Common myeloid progenitor, CD34-positive (primary cell): ENCODE measurements around the gene LRCH4.
A peak's percentile ranks its signal among the peaks of the same experiment; 100 is the strongest.

ENCODE experiments used
- CTCF ChIA-PET: fragments of 350-600 bp; sonication (Branson Sonifier 250); formaldehyde crosslinking; loops from one replicate; lab custom pipeline; 2021; ENCODE audit warnings: antibody characterized with exemption; lab: Charles Lee
- POLR2A ChIA-PET: fragments of 350-600 bp; sonication (Branson Sonifier 250); formaldehyde crosslinking; loops from one replicate; lab custom pipeline; 2021; ENCODE audit warnings: antibody characterized with exemption; lab: Charles Lee
- DNase-seq, 3 donors: peaks; one replicate each; pipeline versions ENCODE4 v3.0.0 to v3.0.0-alpha.2; 2013
- H3K27ac ChIP-seq, 2 experiments: 1 replicate in 1 of 2; 2 replicates in 1 of 2; pipeline ENCODE4 v1.7.0; 2013; ENCODE audit warnings: inconsistent platforms in 2 of 2, low read length in 2 of 2, mild to moderate bottlenecking in 2 of 2, low read depth in 1 of 2, moderate library complexity in 1 of 2; ENCODE audit not compliant: severe bottlenecking in 2 of 2, insufficient read depth in 1 of 2, poor library complexity in 1 of 2
- H3K27me3 ChIP-seq, 5 experiments: replicated peaks in 2 of 5; 1 replicate in 3 of 5; 2 replicates in 2 of 5; pipeline versions ENCODE4 v1.6.1 to v1.7.0; 2013; ENCODE audit warnings: low read length in 4 of 5, mild to moderate bottlenecking in 2 of 5, moderate library complexity in 2 of 5, inconsistent platforms in 1 of 5; ENCODE audit not compliant: insufficient read depth in 5 of 5, control insufficient read depth in 4 of 5
- H3K36me3 ChIP-seq, 4 experiments: 1 replicate in 2 of 4; 2 replicates in 2 of 4; pipeline versions ENCODE4 v1.6.1 to v1.7.0; 2013; ENCODE audit warnings: low read length in 3 of 4, control low read depth in 1 of 4, mild to moderate bottlenecking in 1 of 4; ENCODE audit not compliant: control insufficient read depth in 4 of 4, insufficient read depth in 4 of 4
- H3K4me1 ChIP-seq, 4 experiments: 1 replicate in 3 of 4; 2 replicates in 1 of 4; pipeline versions ENCODE4 v1.6.1 to v1.7.1; 2013; ENCODE audit warnings: low read length in 3 of 4, mild to moderate bottlenecking in 3 of 4, control low read depth in 1 of 4, inconsistent platforms in 1 of 4, moderate library complexity in 1 of 4; ENCODE audit not compliant: control insufficient read depth in 4 of 4, insufficient read depth in 4 of 4; ENCODE audit errors: control extremely low read depth in 1 of 4
- H3K4me3 ChIP-seq, 7 experiments: 1 replicate in 4 of 7; 2 replicates in 3 of 7; pipeline versions ENCODE4 v1.5.1 to v1.7.0; 2013; ENCODE audit warnings: mild to moderate bottlenecking in 7 of 7, low read length in 6 of 7, moderate library complexity in 6 of 7, inconsistent platforms in 2 of 7, low read depth in 2 of 7, control low read depth in 1 of 7; ENCODE audit not compliant: insufficient read depth in 4 of 7, control insufficient read depth in 1 of 7; ENCODE audit errors: extremely low read depth in 1 of 7
- H3K9me3 ChIP-seq, 5 experiments: 1 replicate in 4 of 5; 2 replicates in 1 of 5; pipeline versions ENCODE4 v1.6.1 to v1.7.1; 2013; ENCODE audit warnings: low read length in 4 of 5, mild to moderate bottlenecking in 2 of 5, inconsistent platforms in 1 of 5, low read depth in 1 of 5, moderate library complexity in 1 of 5; ENCODE audit not compliant: control insufficient read depth in 4 of 5, insufficient read depth in 2 of 5; ENCODE audit errors: control extremely low read depth in 1 of 5
- WGBS: methylation state at CpG from one replicate; pipeline ENCODE4 v1.1.5; 2013; ENCODE audit not compliant: insufficient coverage; 5-methylcytosine and 5-hydroxymethylcytosine counted together

The LRCH4 gene

GRCh38 chr7:100572949-100573675, 12.8 kb downstream of the LRCH4 start:
- no peak overlapping the region for H3K27ac ChIP-seq
- no peak overlapping the region for H3K4me3 ChIP-seq
- 96% methylated on average over 28 of the region's 30 CpGs for WGBS
- H3K4me1 ChIP-seq = peaks cover 0 to 32% (median 30%) of the 10 kb centered on the region in 4 experiments
- ChIA-PET POLR2A (interaction anchor here (4.8 kb wide), 1 partner anchor 12 kb away, joined by 34 read pairs; the partner anchor contains the start of genes FBXO24 and LRCH4), CTCF (interaction anchor here (1.1 to 1.7 kb wide), 3 partner anchors 9 to 99 kb away, joined by 3 to 11 read pairs (median 3); no protein-coding TSS in a partner anchor)
- H3K27me3 ChIP-seq = no peaks in the 10 kb centered on the region
- H3K9me3 ChIP-seq = no peaks in the 10 kb centered on the region
- DNase-seq = no peak
- H3K36me3 ChIP-seq = peaks cover 2 to 66% (median 47%) of the 10 kb centered on the region in 4 experiments

GRCh38 chr7:100572281-100572948, 13.5 kb downstream of the LRCH4 start:
- H3K9me3 ChIP-seq = no peaks in the 10 kb centered on the region
- H3K27me3 ChIP-seq = no peaks in the 10 kb centered on the region
- peaks cover 2 to 59% (median 41%) of the 10 kb centered on the region in 4 experiments for H3K36me3 ChIP-seq
- ChIA-PET POLR2A (interaction anchor here (4.8 kb wide), 1 partner anchor 12 kb away, joined by 34 read pairs; the partner anchor contains the start of genes FBXO24 and LRCH4), CTCF (interaction anchor here (1.1 to 1.7 kb wide), 3 partner anchors 8 to 98 kb away, joined by 3 to 11 read pairs (median 3); no protein-coding TSS in a partner anchor)
- H3K27ac ChIP-seq = no peak overlapping the region
- H3K4me1 ChIP-seq = peaks cover 0 to 39% (median 36%) of the 10 kb centered on the region in 4 experiments
- DNase-seq = no peak
- 94% methylated on average over 16 of the region's 20 CpGs for WGBS
- H3K4me3 ChIP-seq = no peak overlapping the region

GRCh38 chr7:100571829-100572116, 14.2 kb downstream of the LRCH4 start:
- DNase-seq = no peak
- whole genome bisulfite sequencing = 100% methylated on average over 2 of the region's 2 CpGs
- CTCF ChIA-PET = interaction anchor here (0.7 to 1.7 kb wide), 6 partner anchors 10 to 120 kb away, joined by 3 to 7 read pairs (median 4); no protein-coding TSS in a partner anchor
- POLR2A ChIA-PET = interaction anchor here (4.8 kb wide), 1 partner anchor 13 kb away, joined by 34 read pairs; the partner anchor contains the start of genes FBXO24 and LRCH4
- Histone ChIP-seq H3K4me1 (peaks cover 0 to 43% (median 39%) of the 10 kb centered on the region in 4 experiments), H3K27ac (no peak overlapping the region), H3K9me3 (no peaks in the 10 kb centered on the region), H3K36me3 (peaks cover 2 to 53% (median 37%) of the 10 kb centered on the region in 4 experiments), H3K27me3 (no peaks in the 10 kb centered on the region), H3K4me3 (no peak overlapping the region)

GRCh38 chr7:100570954-100571828, 14.7 kb downstream of the LRCH4 start:
- Histone ChIP-seq H3K27me3 (no peaks in the 10 kb centered on the region), H3K27ac (no peak overlapping the region), H3K9me3 (no peaks in the 10 kb centered on the region), H3K36me3 (peaks cover 2 to 48% (median 32%) of the 10 kb centered on the region in 4 experiments), H3K4me1 (peaks cover 0 to 43% (median 39%) of the 10 kb centered on the region in 4 experiments), H3K4me3 (no peak overlapping the region)
- 97% methylated on average over 15 of the region's 26 CpGs for WGBS
- DNase-seq = no peak
- ChIA-PET CTCF (interaction anchor here (0.6 to 1.7 kb wide), 6 partner anchors 10 to 1149 kb away, joined by 3 to 7 read pairs (median 4); no protein-coding TSS in a partner anchor), POLR2A (interaction anchor here (4.8 kb wide), 1 partner anchor 13 kb away, joined by 34 read pairs; the partner anchor contains the start of genes FBXO24 and LRCH4)

GRCh38 chr7:100568896-100569844, 16.8 kb downstream of the LRCH4 start:
- Histone ChIP-seq H3K4me1 (peaks cover 0 to 46% (median 40%) of the 10 kb centered on the region in 4 experiments), H3K27ac (no peak overlapping the region)
- POLR2A ChIA-PET = interaction anchor here (4.8 kb wide), 1 partner anchor 16 kb away, joined by 34 read pairs; the partner anchor contains the start of genes FBXO24 and LRCH4

More at GRCh38 chr7:100568896-100569844, 16.8 kb downstream of the LRCH4 start:
- DNase-seq = peak; percentile 46 to 79 (median 66)
- 26% methylated on average over 24 of the region's 36 CpGs for WGBS
- peak overlapping the region in 5 of 7 experiments; percentile 0 to 62 (median 51) for H3K4me3 ChIP-seq
- H3K36me3 ChIP-seq = peaks cover 2 to 29% (median 12%) of the 10 kb centered on the region in 4 experiments
- H3K27me3 ChIP-seq = no peaks in the 10 kb centered on the region
- no peaks in the 10 kb centered on the region for H3K9me3 ChIP-seq
- CTCF ChIA-PET = interaction anchor here (0.7 to 12.6 kb wide), 6 partner anchors 10 to 108 kb away, joined by 3 to 242 read pairs (median 6); partner anchors contain the start of genes FBXO24 and LRCH4
